ENCODE results near the gene AOPEP. TPM values are rescaled to one million over a fixed set of nuclear protein-coding genes. Genes with fewer than 3 reads are reported as not detected.
A peak's percentile ranks its signal among the peaks of the same experiment; 100 is the strongest.

Gene AOPEP
- total RNA-seq, 2 experiments from 2014 or later, result 6.9 to 7.0 TPM

- peaks cover 24% of the 10 kb centered on the region for H3K27me3 Mint-ChIP-seq
- DNase-seq (no peak), ATAC-seq (ENCODE audit: poor library complexity) (no peak)
- H3K27me3 ChIP-seq (ENCODE audit: control insufficient read depth in 1 of 2, insufficient read depth in 2 of 2, low read length in 2 of 2), result no peaks in the 10 kb centered on the region
- no peak overlapping the region for H3K4me3 ChIP-seq (ENCODE audit: low read length)
- no peak overlapping the region for H3K4me3 Mint-ChIP-seq
- intact Hi-C loops (cut with DNase I, micrococcal nuclease), result loop anchor here (2.0 to 5.0 kb wide), 4 partner anchors 239 to 1539 kb away; no protein-coding TSS in a partner anchor
- peaks cover 3% of the 10 kb centered on the region for H3K4me1 ChIP-seq (ENCODE audit: insufficient read depth, low read length)
- H3K9me3 ChIP-seq (ENCODE audit: control insufficient read depth in 1 of 2, insufficient read depth in 1 of 2, low read length in 2 of 2), result no peaks in the 10 kb centered on the region
- ChIA-PET POLR2A (interaction anchor here (1.7 kb wide), 1 partner anchor 448 kb away, joined by 3 read pairs; no protein-coding TSS in a partner anchor), CTCF (interaction anchor here (3.2 kb wide), 1 partner anchor 449 kb away, joined by 80 read pairs; no protein-coding TSS in a partner anchor)
- H3K4me1 Mint-ChIP-seq (ENCODE audit: low read depth), result no peaks in the 10 kb centered on the region
- TF ChIP-seq CTCF (IDR thresholded peaks at IDR 0.05), result no peak
- no peaks in the 10 kb centered on the region for H3K9me3 Mint-ChIP-seq
- H3K27ac Mint-ChIP-seq, result no peak overlapping the region
- H3K36me3 ChIP-seq (ENCODE audit: insufficient read depth, low read length), result no peaks in the 10 kb centered on the region
- no peak overlapping the region for H3K27ac ChIP-seq (ENCODE audit: low read depth in 1 of 2, low read length in 2 of 2)
- H3K36me3 Mint-ChIP-seq (ENCODE audit: low read depth), result no peaks in the 10 kb centered on the region
Observed at GRCh38 chr9:94680020-94680419, 46.5 kb upstream of the AOPEP start.

- no peak overlapping the region for H3K4me3 ChIP-seq (ENCODE audit: low read length)
- no peaks in the 10 kb centered on the region for H3K36me3 ChIP-seq (ENCODE audit: insufficient read depth, low read length)
- TF ChIP-seq CTCF (IDR thresholded peaks at IDR 0.05), result no peak
- CTCF ChIA-PET, result interaction anchor here (0.8 to 3.2 kb wide), 6 partner anchors 11 to 655 kb away, joined by 3 to 80 read pairs (median 5); no protein-coding TSS in a partner anchor
- peaks cover 24% of the 10 kb centered on the region for H3K27me3 Mint-ChIP-seq
- no peaks in the 10 kb centered on the region for H3K27me3 ChIP-seq (ENCODE audit: control insufficient read depth in 1 of 2, insufficient read depth in 2 of 2, low read length in 2 of 2)
- no peaks in the 10 kb centered on the region for H3K9me3 ChIP-seq (ENCODE audit: control insufficient read depth in 1 of 2, insufficient read depth in 1 of 2, low read length in 2 of 2)
- no peak overlapping the region for H3K27ac Mint-ChIP-seq
- POLR2A ChIA-PET, result interaction anchor here (1.0 to 1.7 kb wide), 3 partner anchors 11 to 452 kb away, joined by 3 to 8 read pairs (median 3); no protein-coding TSS in a partner anchor
- H3K27ac ChIP-seq (ENCODE audit: low read depth in 1 of 2, low read length in 2 of 2), result no peak overlapping the region
- no peak overlapping the region for H3K4me3 Mint-ChIP-seq
- no peaks in the 10 kb centered on the region for H3K36me3 Mint-ChIP-seq (ENCODE audit: low read depth)
- H3K9me3 Mint-ChIP-seq, result no peaks in the 10 kb centered on the region
- DNase-seq (no peak), ATAC-seq (ENCODE audit: poor library complexity) (no peak)
- no peaks in the 10 kb centered on the region for H3K4me1 Mint-ChIP-seq (ENCODE audit: low read depth)
- intact Hi-C loops (cut with DNase I, micrococcal nuclease), result loop anchor here (1.0 to 5.0 kb wide), 9 partner anchors 238 to 1637 kb away; no protein-coding TSS in a partner anchor
- H3K4me1 ChIP-seq (ENCODE audit: insufficient read depth, low read length), result peaks cover 3% of the 10 kb centered on the region
Observed at GRCh38 chr9:94680621-94681020, 45.9 kb upstream of the AOPEP start.

GRCh38 chr9:94681508-94681907 lies 45.0 kb upstream of the AOPEP start:
- Mint-ChIP-seq H3K4me3 (no peak overlapping the region), H3K36me3 (ENCODE audit: low read depth) (no peaks in the 10 kb centered on the region), H3K9me3 (no peaks in the 10 kb centered on the region), H3K27ac (no peak overlapping the region), H3K27me3 (peaks cover 24% of the 10 kb centered on the region), H3K4me1 (ENCODE audit: low read depth) (no peaks in the 10 kb centered on the region)
- POLR2A ChIA-PET, result interaction anchor here (0.8 to 1.7 kb wide), 6 partner anchors 12 to 451 kb away, joined by 3 to 8 read pairs (median 3); no protein-coding TSS in a partner anchor
- no peaks in the 10 kb centered on the region for H3K27me3 ChIP-seq (ENCODE audit: control insufficient read depth in 1 of 2, insufficient read depth in 2 of 2, low read length in 2 of 2)
- CTCF ChIA-PET, result interaction anchor here (0.6 to 3.2 kb wide), 13 partner anchors 9 to 1636 kb away, joined by 3 to 80 read pairs (median 3); no protein-coding TSS in a partner anchor
- H3K36me3 ChIP-seq (ENCODE audit: insufficient read depth, low read length), result no peaks in the 10 kb centered on the region
- peak; percentile 87 for ATAC-seq (ENCODE audit: poor library complexity)
- H3K4me3 ChIP-seq (ENCODE audit: low read length), result no peak overlapping the region
- peak; percentile 28 to 79 (median 46) for DNase-seq
- peak; percentile 80 for TF ChIP-seq CTCF (IDR thresholded peaks at IDR 0.05)
- peaks cover 3% of the 10 kb centered on the region for H3K4me1 ChIP-seq (ENCODE audit: insufficient read depth, low read length)
- H3K27ac ChIP-seq (ENCODE audit: low read depth in 1 of 2, low read length in 2 of 2), result no peak overlapping the region
- intact Hi-C loops (cut with DNase I, micrococcal nuclease), result loop anchor here (1.0 to 5.0 kb wide), 9 partner anchors 237 to 1636 kb away; no protein-coding TSS in a partner anchor
- H3K9me3 ChIP-seq (ENCODE audit: control insufficient read depth in 1 of 2, insufficient read depth in 1 of 2, low read length in 2 of 2), result no peaks in the 10 kb centered on the region

Data from CD4-positive, alpha-beta T cell (primary cell).